ENCODE measurements around the gene SRD5A1.

DNA sequence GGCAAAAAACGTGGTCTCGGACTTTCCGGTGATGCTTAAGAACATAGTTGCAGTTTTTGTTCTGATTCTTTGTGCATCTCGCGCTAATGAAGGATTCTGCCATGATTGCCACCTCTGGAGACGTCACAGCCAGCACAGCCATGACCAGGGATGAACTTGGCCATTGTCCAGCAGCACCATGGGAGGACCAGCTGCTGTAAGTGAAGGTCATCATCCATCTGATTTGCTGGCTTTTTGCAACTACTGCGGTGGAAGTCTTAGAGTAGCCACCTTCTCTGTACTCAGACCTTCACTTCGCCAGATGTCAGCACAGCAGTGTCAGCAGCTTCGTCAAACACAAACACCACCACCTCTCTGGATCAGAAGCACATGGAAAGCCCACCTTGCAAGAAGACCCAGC, 46.1 kb upstream of the SRD5A1 start:
- TF ChIP-seq GATA3 (IDR thresholded peaks at IDR 0.05; ENCODE audit: low read depth, low read length): no peak
- no peak for TF ChIP-seq GATA2 (IDR thresholded peaks at IDR 0.05; ENCODE audit: low read depth, low read length)

All from SH-SY5Y (cell line).